ENCODE results near the gene DNAJC7.

DNAJC7 gene

GRCh38 chr17:42027961-42028790 lies 10.9 kb upstream of the DNAJC7 start:
- ATAC-seq = no peak
- TF ChIP-seq POU6F1 (CRISPR knock-in tag; IDR thresholded peaks at IDR 0.05; ENCODE audit: borderline replicate concordance, low read depth) (no peak), BACH2 (CRISPR knock-in tag; IDR thresholded peaks at IDR 0.05; ENCODE audit: borderline replicate concordance) (no peak), OSR1 (CRISPR knock-in tag; IDR thresholded peaks at IDR 0.05) (no peak), RARB (CRISPR knock-in tag; IDR thresholded peaks at IDR 0.05) (no peak), ISL1 (CRISPR knock-in tag; IDR thresholded peaks at IDR 0.05) (no peak), ZFP3 (CRISPR knock-in tag; IDR thresholded peaks at IDR 0.05) (no peak), ZNF70 (CRISPR knock-in tag; IDR thresholded peaks at IDR 0.05) (no peak), ZNF8 (CRISPR knock-in tag; IDR thresholded peaks at IDR 0.05) (no peak), TCF4 (CRISPR knock-in tag; IDR thresholded peaks at IDR 0.05; ENCODE audit: borderline replicate concordance) (no peak), GLIS3 (CRISPR knock-in tag; IDR thresholded peaks at IDR 0.05) (no peak), ARNTL (CRISPR knock-in tag; IDR thresholded peaks at IDR 0.05; ENCODE audit: borderline replicate concordance, low read depth) (no peak), ZFP30 (CRISPR knock-in tag; IDR thresholded peaks at IDR 0.05) (no peak), TOX (CRISPR knock-in tag; IDR thresholded peaks at IDR 0.05; ENCODE audit: borderline replicate concordance) (no peak), PPARA (CRISPR knock-in tag; IDR thresholded peaks at IDR 0.05; ENCODE audit: borderline replicate concordance) (no peak)
- TF ChIP-seq, protein P1, sequence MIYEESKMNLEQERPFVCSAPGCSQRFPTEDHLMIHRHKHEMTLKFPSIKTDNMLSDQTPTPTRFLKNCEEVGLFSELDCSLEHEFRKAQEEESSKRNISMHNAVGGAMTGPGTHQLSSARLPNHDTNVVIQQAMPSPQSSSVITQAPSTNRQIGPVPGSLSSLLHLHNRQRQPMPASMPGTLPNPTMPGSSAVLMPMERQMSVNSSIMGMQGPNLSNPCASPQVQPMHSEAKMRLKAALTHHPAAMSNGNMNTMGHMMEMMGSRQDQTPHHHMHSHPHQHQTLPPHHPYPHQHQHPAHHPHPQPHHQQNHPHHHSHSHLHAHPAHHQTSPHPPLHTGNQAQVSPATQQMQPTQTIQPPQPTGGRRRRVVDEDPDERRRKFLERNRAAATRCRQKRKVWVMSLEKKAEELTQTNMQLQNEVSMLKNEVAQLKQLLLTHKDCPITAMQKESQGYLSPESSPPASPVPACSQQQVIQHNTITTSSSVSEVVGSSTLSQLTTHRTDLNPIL (CRISPR knock-in tag; IDR thresholded peaks at IDR 0.05; ENCODE audit: low read depth) = no peak
- TF ChIP-seq, protein P2, sequence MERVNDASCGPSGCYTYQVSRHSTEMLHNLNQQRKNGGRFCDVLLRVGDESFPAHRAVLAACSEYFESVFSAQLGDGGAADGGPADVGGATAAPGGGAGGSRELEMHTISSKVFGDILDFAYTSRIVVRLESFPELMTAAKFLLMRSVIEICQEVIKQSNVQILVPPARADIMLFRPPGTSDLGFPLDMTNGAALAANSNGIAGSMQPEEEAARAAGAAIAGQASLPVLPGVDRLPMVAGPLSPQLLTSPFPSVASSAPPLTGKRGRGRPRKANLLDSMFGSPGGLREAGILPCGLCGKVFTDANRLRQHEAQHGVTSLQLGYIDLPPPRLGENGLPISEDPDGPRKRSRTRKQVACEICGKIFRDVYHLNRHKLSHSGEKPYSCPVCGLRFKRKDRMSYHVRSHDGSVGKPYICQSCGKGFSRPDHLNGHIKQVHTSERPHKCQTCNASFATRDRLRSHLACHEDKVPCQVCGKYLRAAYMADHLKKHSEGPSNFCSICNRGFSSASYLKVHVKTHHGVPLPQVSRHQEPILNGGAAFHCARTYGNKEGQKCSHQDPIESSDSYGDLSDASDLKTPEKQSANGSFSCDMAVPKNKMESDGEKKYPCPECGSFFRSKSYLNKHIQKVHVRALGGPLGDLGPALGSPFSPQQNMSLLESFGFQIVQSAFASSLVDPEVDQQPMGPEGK (CRISPR knock-in tag; IDR thresholded peaks at IDR 0.05; ENCODE audit: borderline replicate concordance) = no peak
- TF ChIP-seq, protein P3, sequence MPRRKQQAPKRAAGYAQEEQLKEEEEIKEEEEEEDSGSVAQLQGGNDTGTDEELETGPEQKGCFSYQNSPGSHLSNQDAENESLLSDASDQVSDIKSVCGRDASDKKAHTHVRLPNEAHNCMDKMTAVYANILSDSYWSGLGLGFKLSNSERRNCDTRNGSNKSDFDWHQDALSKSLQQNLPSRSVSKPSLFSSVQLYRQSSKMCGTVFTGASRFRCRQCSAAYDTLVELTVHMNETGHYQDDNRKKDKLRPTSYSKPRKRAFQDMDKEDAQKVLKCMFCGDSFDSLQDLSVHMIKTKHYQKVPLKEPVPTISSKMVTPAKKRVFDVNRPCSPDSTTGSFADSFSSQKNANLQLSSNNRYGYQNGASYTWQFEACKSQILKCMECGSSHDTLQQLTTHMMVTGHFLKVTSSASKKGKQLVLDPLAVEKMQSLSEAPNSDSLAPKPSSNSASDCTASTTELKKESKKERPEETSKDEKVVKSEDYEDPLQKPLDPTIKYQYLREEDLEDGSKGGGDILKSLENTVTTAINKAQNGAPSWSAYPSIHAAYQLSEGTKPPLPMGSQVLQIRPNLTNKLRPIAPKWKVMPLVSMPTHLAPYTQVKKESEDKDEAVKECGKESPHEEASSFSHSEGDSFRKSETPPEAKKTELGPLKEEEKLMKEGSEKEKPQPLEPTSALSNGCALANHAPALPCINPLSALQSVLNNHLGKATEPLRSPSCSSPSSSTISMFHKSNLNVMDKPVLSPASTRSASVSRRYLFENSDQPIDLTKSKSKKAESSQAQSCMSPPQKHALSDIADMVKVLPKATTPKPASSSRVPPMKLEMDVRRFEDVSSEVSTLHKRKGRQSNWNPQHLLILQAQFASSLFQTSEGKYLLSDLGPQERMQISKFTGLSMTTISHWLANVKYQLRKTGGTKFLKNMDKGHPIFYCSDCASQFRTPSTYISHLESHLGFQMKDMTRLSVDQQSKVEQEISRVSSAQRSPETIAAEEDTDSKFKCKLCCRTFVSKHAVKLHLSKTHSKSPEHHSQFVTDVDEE (CRISPR knock-in tag; IDR thresholded peaks at IDR 0.05) = no peak
- TF ChIP-seq, protein P4, sequence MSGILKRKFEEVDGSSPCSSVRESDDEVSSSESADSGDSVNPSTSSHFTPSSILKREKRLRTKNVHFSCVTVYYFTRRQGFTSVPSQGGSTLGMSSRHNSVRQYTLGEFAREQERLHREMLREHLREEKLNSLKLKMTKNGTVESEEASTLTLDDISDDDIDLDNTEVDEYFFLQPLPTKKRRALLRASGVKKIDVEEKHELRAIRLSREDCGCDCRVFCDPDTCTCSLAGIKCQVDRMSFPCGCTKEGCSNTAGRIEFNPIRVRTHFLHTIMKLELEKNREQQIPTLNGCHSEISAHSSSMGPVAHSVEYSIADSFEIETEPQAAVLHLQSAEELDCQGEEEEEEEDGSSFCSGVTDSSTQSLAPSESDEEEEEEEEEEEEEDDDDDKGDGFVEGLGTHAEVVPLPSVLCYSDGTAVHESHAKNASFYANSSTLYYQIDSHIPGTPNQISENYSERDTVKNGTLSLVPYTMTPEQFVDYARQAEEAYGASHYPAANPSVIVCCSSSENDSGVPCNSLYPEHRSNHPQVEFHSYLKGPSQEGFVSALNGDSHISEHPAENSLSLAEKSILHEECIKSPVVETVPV (CRISPR knock-in tag; IDR thresholded peaks at IDR 0.05) = no peak

- no peak for ATAC-seq
- TF ChIP-seq ZFP3 (CRISPR knock-in tag; IDR thresholded peaks at IDR 0.05) (no peak), CSDC2 (CRISPR knock-in tag; IDR thresholded peaks at IDR 0.05) (no peak), SNAI2 (CRISPR knock-in tag; IDR thresholded peaks at IDR 0.05) (no peak), TCF4 (CRISPR knock-in tag; IDR thresholded peaks at IDR 0.05; ENCODE audit: borderline replicate concordance) (no peak), OSR1 (CRISPR knock-in tag; IDR thresholded peaks at IDR 0.05) (no peak)
- TF ChIP-seq, protein P1 (CRISPR knock-in tag; IDR thresholded peaks at IDR 0.05; ENCODE audit: low read depth) = no peak
- TF ChIP-seq, protein P3 (CRISPR knock-in tag; IDR thresholded peaks at IDR 0.05) = no peak
Measured at GRCh38 chr17:42027590-42027889, 10.3 kb upstream of the DNAJC7 start.

Data from SK-N-SH treated with all-trans-retinoic acid at 6 μM for 48 hours (cell line).